Endothelial cell of umbilical vein (primary cell): ENCODE data around the gene FAM111B. TPM values are rescaled to one million over a fixed set of nuclear protein-coding genes. Genes with fewer than 3 reads are reported as not detected.

Experiments
- BruUV-seq: library from RNA; stranded (reverse); fragments of 400-500 nt; replicated peaks from 2 replicates; lab custom pipeline; 2021; lab: Mats Ljungman, UMichigan
- CTCF ChIA-PET: fragments of 300-600, 350-600 bp; sonication (Branson Sonifier 250); formaldehyde crosslinking; loops from one replicate; lab custom pipeline; 2021; ENCODE audit warnings: antibody characterized with exemption, inconsistent platforms; lab: Charles Lee
- POLR2A ChIA-PET: fragments of 300-600, 350-600 bp; sonication (Branson Sonifier 250); formaldehyde crosslinking; loops from one replicate; lab custom pipeline; 2021; ENCODE audit warnings: antibody characterized with exemption, inconsistent platforms; lab: Charles Lee
- DNase-seq: peaks from one replicate; pipeline ENCODE4 v3.0.0-alpha.2; 2011; ENCODE audit warnings: low read depth, low spot score
- FAIRE-seq: peaks from 2 replicates; lab custom pipeline; 2011; peaks lifted over from hg19 to GRCh38; lab: Jason Lieb, UNC
- H2AFZ ChIP-seq: 2 replicates; pipeline ENCODE4 v1.6.0; 2012; ENCODE audit warnings: low read depth, low read length, control low read depth, inconsistent platforms
- H3K27ac ChIP-seq: 2 replicates; pipeline ENCODE4 v1.5.1; 2011; ENCODE audit warnings: low read depth, mild to moderate bottlenecking, control low read depth, low read length, moderate library complexity; ENCODE audit not compliant: insufficient read depth
- H3K27me3 ChIP-seq, 2 experiments: 2 replicates each; pipeline versions ENCODE4 v1.6.0 to v1.6.1; 2011; ENCODE audit warnings: low read length in 2 of 2, mixed read lengths in 1 of 2; ENCODE audit not compliant: control insufficient read depth in 2 of 2, insufficient read depth in 2 of 2
- H3K36me3 ChIP-seq, 2 experiments: 2 replicates in 1 of 2; 3 replicates in 1 of 2; pipeline ENCODE4 v1.5.1; 2011; ENCODE audit warnings: low read length in 2 of 2, mild to moderate bottlenecking in 1 of 2, moderate library complexity in 1 of 2; ENCODE audit not compliant: control insufficient read depth in 2 of 2, insufficient read depth in 2 of 2; ENCODE audit errors: extremely low read depth in 1 of 2
- H3K4me1 ChIP-seq: 3 replicates; pipeline ENCODE4 v1.5.1; 2011; ENCODE audit warnings: mild to moderate bottlenecking, low read length; ENCODE audit not compliant: control insufficient read depth, insufficient read depth; ENCODE audit errors: extremely low read depth
- H3K4me2 ChIP-seq: 2 replicates; pipeline ENCODE4 v1.6.1; 2011; ENCODE audit warnings: low read length, control low read depth, mixed read lengths; ENCODE audit not compliant: insufficient read depth
- H3K4me3 ChIP-seq, 3 experiments: fragments of 200-600 bp in 1 of 3; sonication (generic), shearing (Covaris generic) in 1 of 3; replicated peaks in 1 of 3; 2 replicates each; pipeline ENCODE4 v1.5.1; 2011 to 2016; ENCODE audit warnings: control low read depth in 3 of 3, low read length in 3 of 3, mild to moderate bottlenecking in 2 of 3, inconsistent platforms in 1 of 3, low read depth in 1 of 3, moderate library complexity in 1 of 3; ENCODE audit not compliant: insufficient read depth in 1 of 3
- H3K79me2 ChIP-seq: 2 replicates; pipeline ENCODE4 v1.6.0; 2012; ENCODE audit warnings: low read length, inconsistent platforms; ENCODE audit not compliant: control insufficient read depth, insufficient read depth
- H3K9ac ChIP-seq: replicated peaks from 2 replicates; pipeline ENCODE3; 2011; ENCODE audit warnings: low read length, control low read depth; ENCODE audit not compliant: insufficient read depth; ENCODE audit errors: extremely low read depth
- H3K9me1 ChIP-seq: replicated peaks from 3 replicates; pipeline ENCODE4 v1.6.0; 2011; ENCODE audit warnings: mild to moderate bottlenecking, low read length; ENCODE audit not compliant: control insufficient read depth, insufficient read depth; ENCODE audit errors: extremely low read depth
- H3K9me3 ChIP-seq: replicated peaks from 2 replicates; pipeline ENCODE4 v1.5.1; 2012; ENCODE audit warnings: low read length, inconsistent platforms; ENCODE audit not compliant: control insufficient read depth, insufficient read depth
- H4K20me1 ChIP-seq: replicated peaks from 2 replicates; pipeline ENCODE3; 2011; ENCODE audit warnings: mild to moderate bottlenecking, low read length; ENCODE audit not compliant: control insufficient read depth, insufficient read depth; ENCODE audit errors: extremely low read depth
- EZH2 ChIP-seq: IDR thresholded peaks from 2 replicates; pipeline ENCODE4 v1.6.1; 2012; ENCODE audit warnings: borderline replicate concordance, low read depth, mild to moderate bottlenecking, moderate library complexity, low read length, inconsistent platforms; ENCODE audit not compliant: severe bottlenecking
- FOS ChIP-seq: IDR thresholded peaks from 2 replicates; pipeline ENCODE4 v1.6.1; 2011; ENCODE audit warnings: mild to moderate bottlenecking, low read length, moderate library complexity, borderline replicate concordance; ENCODE audit not compliant: insufficient read depth
- GATA2 ChIP-seq: IDR thresholded peaks from 2 replicates; pipeline ENCODE4 v1.7.0; 2011; ENCODE audit warnings: low read depth, mild to moderate bottlenecking, moderate library complexity, mixed read lengths, low read length; ENCODE audit not compliant: insufficient read length, insufficient read depth
- JUN ChIP-seq: IDR thresholded peaks from 2 replicates; pipeline ENCODE4 v1.6.1; 2011; ENCODE audit warnings: borderline replicate concordance, low read depth; ENCODE audit not compliant: insufficient read length, insufficient read depth
- POLR2A ChIP-seq: IDR thresholded peaks from 2 replicates; pipeline ENCODE4 v1.6.1; 2012; ENCODE audit warnings: low read depth, mild to moderate bottlenecking, control low read depth, low read length
- POLR2AphosphoS5 ChIP-seq: IDR thresholded peaks from 2 replicates; pipeline ENCODE4 v1.6.1; 2012; ENCODE audit warnings: low read depth, mild to moderate bottlenecking, control low read depth, low read length, moderate library complexity; ENCODE audit not compliant: insufficient read depth
- dilution Hi-C: fragments of 300-500 bp; cut with MboI; formaldehyde crosslinking; loops from one replicate; pipeline ENCODE4 v1.15.0; 2019; ENCODE audit warnings: low sequenced_read_pairs; ENCODE audit not compliant: extremely low pct_ligation_motif_present
- intact Hi-C: fragments of 100-400 bp; cut with micrococcal nuclease; formaldehyde crosslinking; loops from one replicate; pipeline ENCODE4 v1.10.0; 2022
- polyA plus RNA-seq, 4 experiments: library from polyadenylated mRNA; depleted of rRNA in 3 of 4; stranded (reverse) in 3 of 4; unstranded in 1 of 4; fragments of >200 nt; gene quantifications; 2 replicates each; pipeline versions ENCODE4 v1.2.1 to v1.2.3, GENCODE V29; 2011 to 2012; ENCODE audit warnings: missing spikeins in 1 of 4
- total RNA-seq: library from RNA; stranded (reverse); gene quantifications from 2 replicates; pipeline ENCODE4 v1.2.3, GENCODE V29; 2021
- TF ChIP-seq, protein P1 (sequence below): IDR thresholded peaks from 2 replicates; pipeline ENCODE4 v1.6.1; 2011; ENCODE audit not compliant: insufficient read depth, insufficient read length
- TF ChIP-seq, protein P2 (sequence below), 2 donors: IDR thresholded peaks; 1 replicate in 1 of 2; 2 replicates in 1 of 2; pipeline ENCODE4 v1.5.1; 2011; ENCODE audit warnings: low read length in 2 of 2, mild to moderate bottlenecking in 2 of 2, moderate library complexity in 2 of 2, control low read depth in 1 of 2, inconsistent platforms in 1 of 2, low read depth in 1 of 2; ENCODE audit not compliant: insufficient read depth in 1 of 2; ENCODE audit errors: extremely low read depth in 1 of 2

Gene FAM111B
- total and polyA plus RNA-seq, 2 donors (not counting 3 experiments of a cell fraction or from before 2014, with no cell fraction given): 2.7 to 21.9 TPM

DNA sequence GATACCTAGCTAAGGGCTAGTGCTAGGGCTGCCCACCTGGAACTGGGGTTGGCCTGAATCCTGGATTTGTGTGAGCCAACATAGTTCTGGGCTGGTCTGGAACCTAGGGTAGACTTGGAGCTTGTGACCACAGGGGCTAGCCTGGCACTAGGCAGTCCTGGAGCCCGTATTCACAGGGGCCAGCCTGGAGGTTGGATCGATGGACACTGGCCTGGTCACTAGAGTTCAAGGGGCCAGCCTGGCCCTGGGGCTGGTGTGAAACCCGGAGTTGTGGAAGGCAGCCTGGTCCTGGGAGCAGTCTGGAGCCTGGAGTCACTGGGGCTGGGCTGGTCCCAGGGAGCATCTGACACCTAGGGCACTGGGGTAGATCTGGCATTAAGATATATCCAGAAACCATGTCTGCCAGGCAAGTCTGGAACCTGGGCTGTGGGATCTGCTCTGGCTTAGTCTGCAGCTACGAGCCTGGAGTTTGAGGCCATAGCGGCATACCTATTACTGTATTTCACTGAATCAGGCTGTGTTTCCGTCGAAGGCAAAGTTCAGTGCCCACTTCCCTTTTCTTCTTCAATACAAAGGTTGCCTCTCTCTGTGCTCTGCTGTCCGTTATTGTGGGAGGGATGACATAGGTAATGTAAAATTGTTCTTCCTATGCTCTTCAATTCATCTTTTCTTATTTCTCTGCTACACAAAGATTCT, 30.0 kb upstream of the FAM111B start:
- no peak overlapping the region for H3K4me3 ChIP-seq
- no peaks in the 10 kb centered on the region for H3K9me3 ChIP-seq
- ChIA-PET CTCF (interaction anchor here (1.1 kb wide), 1 partner anchor 19 kb away, joined by 3 read pairs; no protein-coding TSS in a partner anchor), POLR2A (no interaction called here)
- no peak for FAIRE-seq
- no peak overlapping the region for H2AFZ ChIP-seq
- peaks cover 0 to 2% of the 10 kb centered on the region in 2 experiments for H3K27me3 ChIP-seq
- H3K4me2 ChIP-seq: no peak overlapping the region
- intact Hi-C loops (no loop called here), dilution Hi-C loops (no loop called here)
- no TSS peak for BruUV-seq
- no peak overlapping the region for H3K9ac ChIP-seq
- TF ChIP-seq JUN (no peak), EZH2 (no peak), POLR2A (no peak), FOS (no peak), GATA2 (no peak), POLR2AphosphoS5 (no peak)
- TF ChIP-seq, protein P1, sequence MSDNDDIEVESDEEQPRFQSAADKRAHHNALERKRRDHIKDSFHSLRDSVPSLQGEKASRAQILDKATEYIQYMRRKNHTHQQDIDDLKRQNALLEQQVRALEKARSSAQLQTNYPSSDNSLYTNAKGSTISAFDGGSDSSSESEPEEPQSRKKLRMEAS: no peak
- TF ChIP-seq, protein P2, sequence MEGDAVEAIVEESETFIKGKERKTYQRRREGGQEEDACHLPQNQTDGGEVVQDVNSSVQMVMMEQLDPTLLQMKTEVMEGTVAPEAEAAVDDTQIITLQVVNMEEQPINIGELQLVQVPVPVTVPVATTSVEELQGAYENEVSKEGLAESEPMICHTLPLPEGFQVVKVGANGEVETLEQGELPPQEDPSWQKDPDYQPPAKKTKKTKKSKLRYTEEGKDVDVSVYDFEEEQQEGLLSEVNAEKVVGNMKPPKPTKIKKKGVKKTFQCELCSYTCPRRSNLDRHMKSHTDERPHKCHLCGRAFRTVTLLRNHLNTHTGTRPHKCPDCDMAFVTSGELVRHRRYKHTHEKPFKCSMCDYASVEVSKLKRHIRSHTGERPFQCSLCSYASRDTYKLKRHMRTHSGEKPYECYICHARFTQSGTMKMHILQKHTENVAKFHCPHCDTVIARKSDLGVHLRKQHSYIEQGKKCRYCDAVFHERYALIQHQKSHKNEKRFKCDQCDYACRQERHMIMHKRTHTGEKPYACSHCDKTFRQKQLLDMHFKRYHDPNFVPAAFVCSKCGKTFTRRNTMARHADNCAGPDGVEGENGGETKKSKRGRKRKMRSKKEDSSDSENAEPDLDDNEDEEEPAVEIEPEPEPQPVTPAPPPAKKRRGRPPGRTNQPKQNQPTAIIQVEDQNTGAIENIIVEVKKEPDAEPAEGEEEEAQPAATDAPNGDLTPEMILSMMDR (IDR thresholded peaks at IDR 0.05; ENCODE audit: extremely low read depth in 1 of 2, insufficient read depth in 1 of 2, low read depth in 1 of 2, low read length in 2 of 2): no peak
- H3K36me3 ChIP-seq: no peaks in the 10 kb centered on the region
- H3K27ac ChIP-seq: no peak overlapping the region
- H3K9me1 ChIP-seq: no peaks in the 10 kb centered on the region
- no peaks in the 10 kb centered on the region for H4K20me1 ChIP-seq
- no peak for DNase-seq
- no peaks in the 10 kb centered on the region for H3K4me1 ChIP-seq
- no peaks in the 10 kb centered on the region for H3K79me2 ChIP-seq
